OCI-LY7 (cell line): ENCODE data around the gene TSPAN1. TPM values are rescaled to one million over a fixed set of nuclear protein-coding genes. Genes with fewer than 3 reads are reported as not detected.
A peak's percentile ranks its signal among the peaks of the same experiment; 100 is the strongest.

ENCODE experiments used
- BruUV-seq: library from RNA; stranded (reverse); fragments of 400-500 nt; replicated peaks from 2 replicates; lab custom pipeline; 2021; lab: Mats Ljungman, UMichigan
- CTCF ChIA-PET: fragments of 300-600 bp; sonication (Branson Sonifier 250); formaldehyde crosslinking; loops from one replicate; lab custom pipeline; 2022; ENCODE audit warnings: antibody characterized with exemption; ENCODE audit not compliant: unreplicated experiment; lab: Charles Lee
- POLR2A ChIA-PET: fragments of 300-600 bp; sonication (Branson Sonifier 250); formaldehyde crosslinking; loops from one replicate; lab custom pipeline; 2022; ENCODE audit warnings: antibody characterized with exemption; lab: Charles Lee
- DNase-seq: peaks from one replicate; pipeline ENCODE4 v3.0.0-alpha.2; 2015; ENCODE audit warnings: low spot score
- H2AFZ ChIP-seq: fragments of 200-600 bp; sonication (generic), shearing (Covaris generic); 2 replicates; pipeline ENCODE4 v1.6.1; 2014; ENCODE audit warnings: mild to moderate bottlenecking, antibody characterized with exemption, low read length, moderate library complexity
- H3K27ac ChIP-seq: fragments of 200-600 bp; sonication (generic); 2 replicates; pipeline ENCODE4 v1.5.1; 2014; ENCODE audit warnings: mixed run types, low read depth, mild to moderate bottlenecking, moderate library complexity, low read length, inconsistent platforms; ENCODE audit not compliant: poor library complexity, severe bottlenecking
- H3K36me3 ChIP-seq: fragments of 200-600 bp; sonication (generic); 2 replicates; pipeline ENCODE4 v1.6.1; 2014; ENCODE audit warnings: mild to moderate bottlenecking, antibody characterized with exemption, low read length, moderate library complexity, mixed read lengths; ENCODE audit not compliant: insufficient read depth
- H3K4me1 ChIP-seq: fragments of 200-600 bp; sonication (generic); 2 replicates; pipeline ENCODE4 v1.5.1; 2014; ENCODE audit warnings: mild to moderate bottlenecking, low read length; ENCODE audit not compliant: insufficient read depth, poor library complexity, severe bottlenecking
- H3K4me2 ChIP-seq: fragments of 200-600 bp; sonication (generic); 2 replicates; pipeline ENCODE4 v1.6.1; 2014; ENCODE audit warnings: mild to moderate bottlenecking, low read length
- H3K4me3 ChIP-seq: fragments of 200-600 bp; sonication (generic); 2 replicates; pipeline ENCODE4 v1.5.1; 2014; ENCODE audit warnings: mild to moderate bottlenecking, low read depth, low read length; ENCODE audit not compliant: poor library complexity, severe bottlenecking
- H3K79me2 ChIP-seq: fragments of 200-600 bp; sonication (generic); 2 replicates; pipeline ENCODE4 v1.6.1; 2016; ENCODE audit warnings: low read depth, mild to moderate bottlenecking, low read length, moderate library complexity, mixed read lengths; ENCODE audit not compliant: insufficient read depth
- H3K9me2 ChIP-seq: fragments of 200-600 bp; sonication (generic); 2 replicates; pipeline ENCODE4 v1.6.1; 2016; ENCODE audit warnings: mild to moderate bottlenecking, low read length, mixed read lengths; ENCODE audit not compliant: insufficient read depth
- H3K9me3 ChIP-seq: fragments of 200-600 bp; sonication (generic); 2 replicates; pipeline ENCODE4 v1.6.1; 2014; ENCODE audit warnings: mild to moderate bottlenecking, mixed run types, low read length, mixed read lengths
- H4K20me1 ChIP-seq: fragments of 200-600 bp; sonication (generic); 2 replicates; pipeline ENCODE4 v1.6.1; 2014; ENCODE audit warnings: mild to moderate bottlenecking, antibody characterized with exemption, low read length, moderate library complexity, mixed read lengths; ENCODE audit not compliant: insufficient read depth
- EZH2phosphoT487 ChIP-seq: fragments of 200-600 bp; sonication (generic); IDR thresholded peaks from 2 replicates; pipeline ENCODE4 v1.6.1; 2018; ENCODE audit warnings: low read depth, borderline replicate concordance, mild to moderate bottlenecking, mixed run types, antibody characterized with exemption, low read length, moderate library complexity, mixed read lengths
- intact Hi-C: fragments of 100-400 bp; cut with micrococcal nuclease; formaldehyde crosslinking; loops from one replicate; pipeline ENCODE4 v1.10.0; 2022; ENCODE audit not compliant: unreplicated experiment
- total RNA-seq, 2 experiments: library from RNA; depleted of rRNA in 1 of 2; stranded (reverse); fragments of >200 nt in 1 of 2; shearing (Covaris generic) in 1 of 2; gene quantifications; 2 replicates each; pipeline ENCODE4 v1.2.3, GENCODE V29; 2014 to 2022
- TF ChIP-seq, protein P1 (sequence below): fragments of 200-600 bp; sonication (generic); conservative IDR thresholded peaks from 2 replicates; pipeline ENCODE4 v1.5.1; 2014; ENCODE audit warnings: mild to moderate bottlenecking, antibody characterized with exemption, low read length, moderate library complexity, mixed read lengths

The TSPAN1 gene
- total RNA-seq, 2 experiments from 2014 or later: not detected

DNA sequence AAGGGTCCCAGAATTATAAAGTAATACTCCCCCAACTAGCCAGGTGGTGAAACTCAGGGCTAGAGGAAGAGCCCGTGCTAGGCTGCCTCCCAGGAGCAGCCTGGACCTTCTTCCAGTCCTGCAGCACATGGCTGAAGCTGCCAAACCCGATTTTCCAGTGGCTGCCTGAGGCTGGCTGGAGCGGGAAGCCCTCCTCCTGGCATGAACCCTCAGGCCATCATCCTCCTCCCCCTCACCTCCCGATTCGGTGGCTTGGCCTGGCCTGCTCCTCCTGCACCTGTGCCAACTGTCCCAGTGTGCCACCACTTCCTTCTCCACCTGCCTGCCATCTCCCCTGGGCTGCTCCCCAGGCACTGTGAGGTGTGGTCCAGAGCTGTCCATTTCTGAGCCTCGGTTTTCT lies 3.0 kb upstream of the TSPAN1 start:
- no TSS peak for BruUV-seq
- intact Hi-C loops: no loop called here
- ChIA-PET CTCF (no interaction called here), POLR2A (interaction anchor here (1.0 to 1.1 kb wide), 2 partner anchors 12 to 38 kb away, joined by 3 to 4 read pairs; no protein-coding TSS in a partner anchor)
- DNase-seq: peak; percentile 28
- H3K9me2 ChIP-seq: no peaks in the 10 kb centered on the region
- H2AFZ ChIP-seq: peak overlapping the region; percentile 67; the same call in 1 of the 2 replicates
- peaks cover 49% of the 10 kb centered on the region for H3K4me1 ChIP-seq
- no peak overlapping the region for H3K27ac ChIP-seq
- H3K4me2 ChIP-seq: peak overlapping the region; percentile 53
- TF ChIP-seq EZH2phosphoT487: no peak
- TF ChIP-seq, protein P1, sequence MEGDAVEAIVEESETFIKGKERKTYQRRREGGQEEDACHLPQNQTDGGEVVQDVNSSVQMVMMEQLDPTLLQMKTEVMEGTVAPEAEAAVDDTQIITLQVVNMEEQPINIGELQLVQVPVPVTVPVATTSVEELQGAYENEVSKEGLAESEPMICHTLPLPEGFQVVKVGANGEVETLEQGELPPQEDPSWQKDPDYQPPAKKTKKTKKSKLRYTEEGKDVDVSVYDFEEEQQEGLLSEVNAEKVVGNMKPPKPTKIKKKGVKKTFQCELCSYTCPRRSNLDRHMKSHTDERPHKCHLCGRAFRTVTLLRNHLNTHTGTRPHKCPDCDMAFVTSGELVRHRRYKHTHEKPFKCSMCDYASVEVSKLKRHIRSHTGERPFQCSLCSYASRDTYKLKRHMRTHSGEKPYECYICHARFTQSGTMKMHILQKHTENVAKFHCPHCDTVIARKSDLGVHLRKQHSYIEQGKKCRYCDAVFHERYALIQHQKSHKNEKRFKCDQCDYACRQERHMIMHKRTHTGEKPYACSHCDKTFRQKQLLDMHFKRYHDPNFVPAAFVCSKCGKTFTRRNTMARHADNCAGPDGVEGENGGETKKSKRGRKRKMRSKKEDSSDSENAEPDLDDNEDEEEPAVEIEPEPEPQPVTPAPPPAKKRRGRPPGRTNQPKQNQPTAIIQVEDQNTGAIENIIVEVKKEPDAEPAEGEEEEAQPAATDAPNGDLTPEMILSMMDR: no peak
- no peaks in the 10 kb centered on the region for H3K36me3 ChIP-seq
- no peaks in the 10 kb centered on the region for H3K9me3 ChIP-seq
- no peaks in the 10 kb centered on the region for H3K79me2 ChIP-seq
- no peaks in the 10 kb centered on the region for H4K20me1 ChIP-seq
- H3K4me3 ChIP-seq: no peak overlapping the region

DNA sequence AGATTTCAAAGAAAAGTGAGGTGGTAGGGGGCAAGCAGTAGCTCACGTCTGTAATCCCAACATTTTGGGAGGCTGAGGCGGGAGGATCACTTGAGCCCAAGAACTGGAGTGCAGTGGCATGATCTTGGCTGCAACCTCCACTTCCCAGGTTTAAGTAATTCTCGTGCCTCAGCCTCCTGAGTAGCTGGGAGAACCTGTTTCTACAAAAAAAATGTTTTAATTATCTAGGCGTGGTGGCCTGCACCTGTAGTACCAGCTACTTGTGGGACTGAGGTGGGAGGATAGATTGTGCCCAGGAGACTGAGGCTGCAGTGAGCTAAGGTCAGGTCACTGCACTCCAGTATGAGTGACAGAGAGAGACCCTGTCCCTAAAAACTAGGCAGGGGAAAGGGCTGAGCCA lies 2.6 kb upstream of the TSPAN1 start:
- CTCF ChIA-PET: interaction anchor here (0.6 kb wide), 1 partner anchor 132 kb away, joined by 3 read pairs; no protein-coding TSS in a partner anchor
- Histone ChIP-seq H3K4me3 (no peak overlapping the region), H2AFZ (peak overlapping the region; percentile 67; the same call in 1 of the 2 replicates), H3K9me2 (no peaks in the 10 kb centered on the region), H3K4me2 (peak overlapping the region; percentile 53; the same call in 1 of the 2 replicates), H3K27ac (no peak overlapping the region), H3K79me2 (no peaks in the 10 kb centered on the region), H3K9me3 (no peaks in the 10 kb centered on the region), H3K4me1 (peaks cover 44% of the 10 kb centered on the region), H4K20me1 (no peaks in the 10 kb centered on the region), H3K36me3 (no peaks in the 10 kb centered on the region)
- POLR2A ChIA-PET: interaction anchor here (1.0 to 1.1 kb wide), 2 partner anchors 13 to 38 kb away, joined by 3 to 4 read pairs; no protein-coding TSS in a partner anchor
- intact Hi-C loops: no loop called here
- TF ChIP-seq, protein P1: no peak
- TF ChIP-seq EZH2phosphoT487: no peak
- no peak for DNase-seq
- BruUV-seq: no TSS peak

DNA sequence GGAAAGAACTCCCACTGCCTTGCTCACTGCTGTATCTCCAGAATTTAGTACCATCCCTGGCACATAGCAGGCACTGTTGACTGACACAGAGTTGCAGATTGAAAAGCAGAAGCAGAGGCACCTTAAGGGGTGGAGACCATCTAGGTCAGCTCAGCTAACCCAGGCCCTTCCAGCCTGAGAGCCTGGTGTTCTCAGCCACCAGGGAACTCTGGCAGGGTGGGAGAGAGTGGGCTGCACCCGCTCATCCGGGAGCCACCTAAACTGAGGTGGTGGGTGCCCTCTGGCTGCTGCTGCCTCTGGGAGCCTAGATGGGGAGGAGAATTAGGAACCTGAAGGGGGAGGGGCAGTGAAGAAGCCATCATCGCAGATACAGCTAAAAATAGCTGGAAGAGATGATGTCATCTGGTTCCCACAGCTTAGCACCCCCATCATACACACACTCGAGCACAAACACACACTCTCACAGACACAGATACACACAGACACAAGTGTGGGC lies 1.5 kb upstream of the TSPAN1 start:
- ChIA-PET CTCF (interaction anchor here (1.0 kb wide), 1 partner anchor 131 kb away, joined by 3 read pairs; no protein-coding TSS in a partner anchor), POLR2A (interaction anchor here (0.6 kb wide), 1 partner anchor 407 kb away, joined by 3 read pairs; no protein-coding TSS in a partner anchor)
- no peaks in the 10 kb centered on the region for H3K9me2 ChIP-seq
- peaks cover 43% of the 10 kb centered on the region for H3K4me1 ChIP-seq
- H3K9me3 ChIP-seq: no peaks in the 10 kb centered on the region
- no peaks in the 10 kb centered on the region for H3K79me2 ChIP-seq
- 0 out of 2 replicates have a peak overlapping the region, but pooled peaks have one; percentile 6 for H3K4me2 ChIP-seq
- H3K27ac ChIP-seq: no peak overlapping the region
- no peak overlapping the region for H3K4me3 ChIP-seq
- TF ChIP-seq, protein P1: peak; percentile 28; the same call in 1 of the 2 replicates
- no peak for TF ChIP-seq EZH2phosphoT487
- H3K36me3 ChIP-seq: no peaks in the 10 kb centered on the region
- no TSS peak for BruUV-seq
- intact Hi-C loops: no loop called here
- H2AFZ ChIP-seq: no peak overlapping the region
- peak; percentile 41 for DNase-seq
- H4K20me1 ChIP-seq: no peaks in the 10 kb centered on the region
